Measurements from ENCODE around the gene ARHGEF28.
A peak's percentile ranks its signal among the peaks of the same experiment; 100 is the strongest.

The ARHGEF28 gene

GRCh38 chr5:73733219-73733618 is 107.2 kb downstream of the ARHGEF28 start:
- no peak for TF ChIP-seq CTCF (IDR thresholded peaks at IDR 0.05)
- Histone ChIP-seq H3K27ac (no peak overlapping the region), H3K4me3 (no peak overlapping the region)
- no peak for DNase-seq (ENCODE audit: low spot score)

- DNase-seq (ENCODE audit: low spot score) = no peak
- TF ChIP-seq CTCF (IDR thresholded peaks at IDR 0.05) = no peak
- Histone ChIP-seq H3K27ac (peak overlapping the region; percentile 36 to 77), H3K4me3 (no peak overlapping the region)
Observed at GRCh38 chr5:73735032-73735734, 109.2 kb downstream of the ARHGEF28 start.

- Histone ChIP-seq H3K4me3 (no peak overlapping the region), H3K27ac (no peak overlapping the region)
- no peak for TF ChIP-seq CTCF (IDR thresholded peaks at IDR 0.05)
- DNase-seq (ENCODE audit: low spot score) = no peak
Observed at GRCh38 chr5:73739650-73740049, 113.7 kb downstream of the ARHGEF28 start.

GRCh38 chr5:73740274-73740790 is 114.3 kb downstream of the ARHGEF28 start:
- no peak for TF ChIP-seq CTCF (IDR thresholded peaks at IDR 0.05)
- no peak overlapping the region for H3K27ac ChIP-seq
- DNase-seq (ENCODE audit: low spot score) = no peak

GRCh38 chr5:73743161-73743560 is 117.2 kb downstream of the ARHGEF28 start:
- Histone ChIP-seq H3K4me3 (no peak overlapping the region), H3K27ac (no peak overlapping the region)
- TF ChIP-seq CTCF (IDR thresholded peaks at IDR 0.05) = no peak
- DNase-seq (ENCODE audit: low spot score) = no peak

More at GRCh38 chr5:73740274-73740790, 114.3 kb downstream of the ARHGEF28 start:
- no peak overlapping the region for H3K4me3 ChIP-seq

GRCh38 chr5:73745836-73746235 is 119.8 kb downstream of the ARHGEF28 start:
- TF ChIP-seq CTCF (IDR thresholded peaks at IDR 0.05) = no peak
- Histone ChIP-seq H3K4me3 (no peak overlapping the region), H3K27ac (peak overlapping the region in 1 of 2 donors; percentile 17)
- no peak for DNase-seq (ENCODE audit: low spot score)

GRCh38 chr5:73746608-73747007 is 120.6 kb downstream of the ARHGEF28 start:
- no peak overlapping the region for H3K4me3 ChIP-seq
- TF ChIP-seq CTCF (IDR thresholded peaks at IDR 0.05) = no peak
- no peak overlapping the region for H3K27ac ChIP-seq
- DNase-seq (ENCODE audit: low spot score) = no peak

Measured in coronary artery (tissue), 2 donors.